KOPT-K1 (cell line): Measurements from ENCODE around the gene SLC17A4.

Source experiments
- H3K27ac ChIP-seq: fragments of 200-600 bp; sonication (generic); 2 replicates; pipeline ENCODE4 v1.5.1; 2016; ENCODE audit warnings: antibody characterized with exemption, mild to moderate bottlenecking, low read depth, low read length; ENCODE audit not compliant: poor library complexity, severe bottlenecking
- H3K36me3 ChIP-seq: fragments of 200-600 bp; sonication (generic); 2 replicates; pipeline ENCODE4 v1.5.1; 2017; ENCODE audit warnings: antibody characterized with exemption, mild to moderate bottlenecking, low read length, moderate library complexity; ENCODE audit not compliant: insufficient read depth
- H3K9me3 ChIP-seq: fragments of 200-600 bp; sonication (generic); 2 replicates; pipeline ENCODE4 v1.5.1; 2017; ENCODE audit warnings: antibody characterized with exemption, low read length, mild to moderate bottlenecking; ENCODE audit not compliant: insufficient read depth, poor library complexity, severe bottlenecking

SLC17A4 gene

GRCh38 chr6:25774120-25774715 lies 19.7 kb downstream of the SLC17A4 start:
- H3K36me3 ChIP-seq, result no peaks in the 10 kb centered on the region
- H3K27ac ChIP-seq, result no peak overlapping the region
- H3K9me3 ChIP-seq, result no peaks in the 10 kb centered on the region

GRCh38 chr6:25777031-25777430 lies 22.5 kb downstream of the SLC17A4 start:
- Histone ChIP-seq H3K9me3 (no peaks in the 10 kb centered on the region), H3K36me3 (no peaks in the 10 kb centered on the region)

GRCh38 chr6:25777856-25778649 lies 23.5 kb downstream of the SLC17A4 start:
- Histone ChIP-seq H3K27ac (no peak overlapping the region), H3K36me3 (no peaks in the 10 kb centered on the region), H3K9me3 (no peaks in the 10 kb centered on the region)

More at GRCh38 chr6:25777031-25777430, 22.5 kb downstream of the SLC17A4 start:
- H3K27ac ChIP-seq, result no peak overlapping the region

GRCh38 chr6:25781134-25781533 lies 26.6 kb downstream of the SLC17A4 start:
- H3K9me3 ChIP-seq, result no peaks in the 10 kb centered on the region
- no peaks in the 10 kb centered on the region for H3K36me3 ChIP-seq
- H3K27ac ChIP-seq, result no peak overlapping the region

GRCh38 chr6:25787428-25787827 lies 32.9 kb downstream of the SLC17A4 start:
- Histone ChIP-seq H3K9me3 (no peaks in the 10 kb centered on the region), H3K36me3 (no peaks in the 10 kb centered on the region), H3K27ac (no peak overlapping the region)

GRCh38 chr6:25788305-25788922 lies 33.9 kb downstream of the SLC17A4 start:
- H3K9me3 ChIP-seq, result no peaks in the 10 kb centered on the region
- no peaks in the 10 kb centered on the region for H3K36me3 ChIP-seq
- H3K27ac ChIP-seq, result no peak overlapping the region

GRCh38 chr6:25789475-25789874 lies 34.9 kb downstream of the SLC17A4 start:
- H3K36me3 ChIP-seq, result no peaks in the 10 kb centered on the region
- no peak overlapping the region for H3K27ac ChIP-seq
- H3K9me3 ChIP-seq, result no peaks in the 10 kb centered on the region

GRCh38 chr6:25792016-25792415 lies 37.5 kb downstream of the SLC17A4 start:
- Histone ChIP-seq H3K36me3 (no peaks in the 10 kb centered on the region), H3K9me3 (no peaks in the 10 kb centered on the region)

GRCh38 chr6:25793970-25794369 lies 39.4 kb downstream of the SLC17A4 start:
- Histone ChIP-seq H3K9me3 (no peaks in the 10 kb centered on the region), H3K36me3 (no peaks in the 10 kb centered on the region), H3K27ac (no peak overlapping the region)

More at GRCh38 chr6:25792016-25792415, 37.5 kb downstream of the SLC17A4 start:
- H3K27ac ChIP-seq, result no peak overlapping the region

- Histone ChIP-seq H3K9me3 (no peaks in the 10 kb centered on the region), H3K27ac (no peak overlapping the region), H3K36me3 (no peaks in the 10 kb centered on the region)
Observed at GRCh38 chr6:25794784-25795183, 40.2 kb downstream of the SLC17A4 start.

- no peak overlapping the region for H3K27ac ChIP-seq
- no peaks in the 10 kb centered on the region for H3K36me3 ChIP-seq
- no peaks in the 10 kb centered on the region for H3K9me3 ChIP-seq
Observed at GRCh38 chr6:25801436-25801835, 46.9 kb downstream of the SLC17A4 start.

- Histone ChIP-seq H3K36me3 (no peaks in the 10 kb centered on the region), H3K9me3 (no peaks in the 10 kb centered on the region), H3K27ac (no peak overlapping the region)
Observed at GRCh38 chr6:25804804-25805203, 50.3 kb downstream of the SLC17A4 start.

GRCh38 chr6:25815194-25815593 lies 60.7 kb downstream of the SLC17A4 start:
- Histone ChIP-seq H3K9me3 (no peaks in the 10 kb centered on the region), H3K27ac (no peak overlapping the region), H3K36me3 (no peaks in the 10 kb centered on the region)

GRCh38 chr6:25816252-25816651 lies 61.7 kb downstream of the SLC17A4 start:
- Histone ChIP-seq H3K36me3 (no peaks in the 10 kb centered on the region), H3K9me3 (no peaks in the 10 kb centered on the region), H3K27ac (no peak overlapping the region)

- Histone ChIP-seq H3K27ac (no peak overlapping the region), H3K36me3 (no peaks in the 10 kb centered on the region), H3K9me3 (no peaks in the 10 kb centered on the region)
Observed at GRCh38 chr6:25821341-25821740, 66.8 kb downstream of the SLC17A4 start.
